Measurements from ENCODE around the gene SEZ6L.

SEZ6L gene

GRCh38 chr22:26168330-26168851 lies 871 bp upstream of the SEZ6L start:
- Histone ChIP-seq H3K27me3 (peaks cover 0 to 52% of the 10 kb centered on the region in 2 donors), H3K4me1 (peaks cover 0 to 18% (median 16%) of the 10 kb centered on the region in 4 donors), H3K9me3 (no peaks in the 10 kb centered on the region), H3K36me3 (no peaks in the 10 kb centered on the region), H3K4me3 (peak overlapping the region in 1 of 2 donors; percentile 55), H3K27ac (no peak overlapping the region)
- no peak for TF ChIP-seq CTCF (IDR thresholded peaks at IDR 0.05)
- intact Hi-C loops (cut with DNase I; ENCODE audit: low total_unique reads): no loop called here
- no peak for DNase-seq

DNA sequence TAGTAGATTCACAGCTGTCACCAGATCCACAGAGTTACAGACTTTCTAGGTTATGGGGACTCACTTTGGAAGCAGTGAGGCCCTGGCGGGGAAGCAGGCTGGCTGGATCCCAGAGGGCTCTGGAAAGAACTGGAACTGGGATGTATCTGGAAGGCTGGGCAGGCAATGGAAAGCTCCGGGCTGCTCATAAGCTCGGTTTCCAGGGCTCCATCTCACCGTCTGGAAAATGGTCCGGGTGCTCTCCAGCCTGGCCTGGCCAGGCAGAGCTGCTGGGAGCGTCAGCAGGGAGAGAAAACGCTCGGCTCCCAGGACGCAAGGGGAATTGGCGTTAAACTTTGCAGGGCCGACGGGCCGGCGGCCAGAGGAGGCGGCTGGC lies 335 bp upstream of the SEZ6L start:
- H3K27ac ChIP-seq: no peak overlapping the region
- peaks cover 0 to 18% (median 16%) of the 10 kb centered on the region in 4 donors for H3K4me1 ChIP-seq
- peaks cover 0 to 57% of the 10 kb centered on the region in 2 donors for H3K27me3 ChIP-seq
- no peaks in the 10 kb centered on the region for H3K9me3 ChIP-seq
- TF ChIP-seq CTCF (IDR thresholded peaks at IDR 0.05): no peak
- H3K36me3 ChIP-seq: no peaks in the 10 kb centered on the region
- peak overlapping the region; percentile 39 to 55 for H3K4me3 ChIP-seq
- intact Hi-C loops (cut with DNase I; ENCODE audit: low total_unique reads): no loop called here
- DNase-seq: no peak

DNA sequence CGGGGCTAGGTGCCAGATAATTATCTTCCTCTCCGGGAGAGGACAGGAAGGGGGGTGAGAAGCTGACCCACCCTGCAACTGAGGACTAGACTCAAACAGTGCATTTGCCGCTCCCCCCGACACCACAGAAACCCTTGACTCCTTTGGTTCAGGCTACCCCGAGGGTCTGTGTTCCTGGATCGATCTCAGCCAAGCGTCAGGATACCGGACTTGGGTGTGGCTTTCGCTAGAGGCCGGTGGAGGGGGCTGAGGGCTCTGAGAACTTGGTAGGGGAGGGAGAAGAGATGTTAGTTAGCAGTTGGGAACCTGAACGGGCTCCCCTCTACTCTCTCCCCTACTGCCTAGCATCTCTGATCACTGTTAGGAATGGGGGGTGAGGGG lies 840 bp downstream of the SEZ6L start:
- Histone ChIP-seq H3K4me1 (peaks cover 0 to 18% (median 16%) of the 10 kb centered on the region in 4 donors), H3K27me3 (peaks cover 0 to 65% of the 10 kb centered on the region in 2 donors), H3K36me3 (no peaks in the 10 kb centered on the region), H3K27ac (no peak overlapping the region), H3K9me3 (no peaks in the 10 kb centered on the region), H3K4me3 (peak overlapping the region; percentile 39 to 55)
- intact Hi-C loops (cut with DNase I; ENCODE audit: low total_unique reads): no loop called here
- no peak for DNase-seq
- TF ChIP-seq CTCF (IDR thresholded peaks at IDR 0.05): no peak

DNA sequence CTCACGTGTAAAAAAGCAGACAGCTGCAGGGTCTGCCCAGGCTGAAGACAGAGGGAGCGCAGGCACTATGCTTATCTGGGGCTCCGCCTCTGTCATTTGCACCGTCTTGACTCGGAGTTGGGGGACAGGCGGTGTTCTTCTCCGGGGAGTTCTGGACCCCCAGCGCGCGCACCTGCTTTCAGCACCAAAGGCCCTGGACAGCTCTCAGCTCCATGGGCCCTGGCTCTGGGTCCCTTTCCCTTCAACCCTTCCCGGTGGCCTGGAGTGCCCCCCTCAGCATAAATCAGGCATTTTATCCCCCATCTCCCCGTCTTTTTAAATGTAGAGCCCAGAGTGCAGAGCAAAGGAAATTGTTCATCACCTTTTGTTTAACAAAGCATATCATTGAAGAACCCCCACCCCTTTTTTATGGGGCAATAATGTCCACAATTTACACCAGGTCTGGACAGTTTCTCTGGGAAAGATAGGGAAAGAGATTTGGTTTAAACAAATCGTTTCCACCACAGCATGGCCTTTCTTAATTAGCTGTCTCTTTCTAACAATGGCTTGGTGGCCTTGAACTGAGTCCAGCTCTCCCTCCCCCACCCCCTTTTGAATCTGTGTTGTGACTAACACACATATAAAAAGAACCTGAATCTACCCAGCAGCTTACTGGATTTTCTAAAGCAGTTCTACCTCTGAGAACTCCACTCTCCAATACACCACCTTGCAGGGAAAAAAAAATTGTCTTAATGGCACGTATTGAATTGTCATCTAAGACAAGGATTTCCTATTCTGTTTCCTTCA lies 1.7 kb downstream of the SEZ6L start:
- intact Hi-C loops (cut with DNase I; ENCODE audit: low total_unique reads): no loop called here
- no peak for TF ChIP-seq CTCF (IDR thresholded peaks at IDR 0.05)
- DNase-seq: no peak
- H3K27ac ChIP-seq: no peak overlapping the region
- H3K27me3 ChIP-seq: peaks cover 0 to 57% of the 10 kb centered on the region in 2 donors
- H3K4me1 ChIP-seq: peaks cover 0 to 18% (median 16%) of the 10 kb centered on the region in 4 donors
- no peak overlapping the region for H3K4me3 ChIP-seq
- H3K9me3 ChIP-seq: no peaks in the 10 kb centered on the region
- no peaks in the 10 kb centered on the region for H3K36me3 ChIP-seq

GRCh38 chr22:26172389-26172990 lies 3.2 kb downstream of the SEZ6L start:
- intact Hi-C loops (cut with DNase I; ENCODE audit: low total_unique reads): no loop called here

More at GRCh38 chr22:26172389-26172990, 3.2 kb downstream of the SEZ6L start:
- H3K4me1 ChIP-seq: peaks cover 0 to 18% (median 16%) of the 10 kb centered on the region in 4 donors
- H3K9me3 ChIP-seq: no peaks in the 10 kb centered on the region
- H3K36me3 ChIP-seq: no peaks in the 10 kb centered on the region
- H3K4me3 ChIP-seq: no peak overlapping the region
- peak; percentile 9 to 26 for TF ChIP-seq CTCF (IDR thresholded peaks at IDR 0.05)
- no peak overlapping the region for H3K27ac ChIP-seq
- peaks cover 0 to 57% of the 10 kb centered on the region in 2 donors for H3K27me3 ChIP-seq
- no peak for DNase-seq
